ENCODE results near the gene ABCG1. TPM values are rescaled to one million over a fixed set of nuclear protein-coding genes. Genes with fewer than 3 reads are reported as not detected.

ABCG1 gene
- total RNA-seq, 1 experiment from 2014 or later: 5.6 TPM

- DNase-seq: no peak
- H3K27me3 ChIP-seq (ENCODE audit: insufficient read depth, low read depth): no peaks in the 10 kb centered on the region
- ChIA-PET POLR2A (ENCODE audit: unreplicated experiment) (no interaction called here), CTCF (no interaction called here)
- H3K9me2 ChIP-seq (ENCODE audit: insufficient read depth): no peaks in the 10 kb centered on the region
- H3K27ac ChIP-seq: no peak overlapping the region
- H3K79me2 ChIP-seq (ENCODE audit: low read depth): 0 out of 2 replicates have a peak, but pooled peaks cover under 1% of the 10 kb centered on the region
- intact Hi-C loops (cut with micrococcal nuclease; ENCODE audit: unreplicated experiment): no loop called here
- no peak overlapping the region for H3K4me3 ChIP-seq
- H3F3A ChIP-seq (ENCODE audit: insufficient read depth, low read depth): peaks cover 11% of the 10 kb centered on the region
- H3K4me2 ChIP-seq: no peak overlapping the region
- TF ChIP-seq EZH2 (IDR thresholded peaks at IDR 0.05; ENCODE audit: low read depth): no peak
- no peak for TF ChIP-seq CTCF (conservative IDR thresholded peaks at IDR 0.05)
- no peaks in the 10 kb centered on the region for H3K36me3 ChIP-seq (ENCODE audit: low read depth)
- BruUV-seq (replicated peaks): no TSS peak
- H3K4me1 ChIP-seq (replicated peaks; ENCODE audit: insufficient read depth): peaks cover 23% of the 10 kb centered on the region
- no peaks in the 10 kb centered on the region; the same call in 1 of the 2 replicates for H3K9me3 ChIP-seq (ENCODE audit: insufficient read depth, low read depth)
- no peak overlapping the region for H2AFZ ChIP-seq
- H4K20me1 ChIP-seq (ENCODE audit: insufficient read depth): no peaks in the 10 kb centered on the region
Measured at GRCh38 chr21:42226626-42227025, 7.7 kb downstream of the ABCG1 start.

DNA sequence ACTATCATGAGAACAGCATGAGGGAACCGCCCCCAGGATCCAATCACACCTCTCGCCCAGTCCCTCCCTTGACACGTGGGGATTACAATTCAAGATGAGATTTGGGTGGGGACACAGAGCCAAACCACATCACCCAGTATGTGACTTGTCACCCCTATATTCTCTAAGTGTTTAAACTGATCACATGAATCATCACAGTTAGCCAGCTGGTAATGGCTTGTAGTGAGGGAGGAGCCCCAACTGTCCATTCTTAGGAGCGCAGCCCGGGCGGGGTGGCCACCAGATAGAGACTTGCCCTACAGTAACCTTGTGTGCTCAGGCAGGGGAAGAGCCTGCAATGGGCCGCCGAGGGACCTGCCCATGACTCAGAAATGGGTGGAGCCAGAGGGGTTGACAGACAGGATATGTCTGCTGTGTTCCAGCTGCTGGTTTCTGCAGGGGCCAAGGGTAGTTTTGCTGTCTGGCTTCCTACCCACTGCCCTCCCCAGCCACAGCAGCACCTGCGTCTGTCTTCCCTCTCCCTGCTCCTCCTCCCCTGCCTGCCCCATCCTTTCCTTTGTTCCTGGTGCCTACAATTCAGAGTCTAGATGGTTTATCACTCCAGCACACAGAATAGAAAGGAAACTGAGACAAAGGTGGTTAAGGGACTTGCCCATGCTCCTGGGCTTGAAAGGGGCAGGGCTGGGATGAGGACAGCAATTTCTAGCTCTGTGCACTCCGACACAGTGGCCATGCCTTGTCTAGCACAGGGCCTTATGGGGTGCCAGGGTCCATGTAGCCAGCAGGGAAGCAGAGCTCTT is 9.2 kb downstream of the ABCG1 start:
- Histone ChIP-seq H3K9me2 (ENCODE audit: insufficient read depth) (no peaks in the 10 kb centered on the region), H3K79me2 (ENCODE audit: low read depth) (no peaks in the 10 kb centered on the region), H3K4me1 (replicated peaks; ENCODE audit: insufficient read depth) (peaks cover 26% of the 10 kb centered on the region), H3K36me3 (ENCODE audit: low read depth) (no peaks in the 10 kb centered on the region), H3K4me3 (peak overlapping the region; percentile 25; the same call in 1 of the 2 replicates), H3K27ac (peak overlapping the region; percentile 69), H3K4me2 (peak overlapping the region; percentile 69), H3F3A (ENCODE audit: insufficient read depth, low read depth) (peaks cover 11% of the 10 kb centered on the region), H2AFZ (no peak overlapping the region), H3K9me3 (ENCODE audit: insufficient read depth, low read depth) (no peaks in the 10 kb centered on the region; the same call in 1 of the 2 replicates), H4K20me1 (ENCODE audit: insufficient read depth) (no peaks in the 10 kb centered on the region), H3K27me3 (ENCODE audit: insufficient read depth, low read depth) (no peaks in the 10 kb centered on the region)
- CTCF ChIA-PET: interaction anchor here (0.6 kb wide), 1 partner anchor 1036 kb away, joined by 3 read pairs; no protein-coding TSS in a partner anchor
- POLR2A ChIA-PET (ENCODE audit: unreplicated experiment): no interaction called here
- TF ChIP-seq EZH2 (IDR thresholded peaks at IDR 0.05; ENCODE audit: low read depth) (no peak), CTCF (conservative IDR thresholded peaks at IDR 0.05) (no peak)
- no TSS peak for BruUV-seq (replicated peaks)
- intact Hi-C loops (cut with micrococcal nuclease; ENCODE audit: unreplicated experiment): no loop called here
- DNase-seq: peak; percentile 83 to 93

DNA sequence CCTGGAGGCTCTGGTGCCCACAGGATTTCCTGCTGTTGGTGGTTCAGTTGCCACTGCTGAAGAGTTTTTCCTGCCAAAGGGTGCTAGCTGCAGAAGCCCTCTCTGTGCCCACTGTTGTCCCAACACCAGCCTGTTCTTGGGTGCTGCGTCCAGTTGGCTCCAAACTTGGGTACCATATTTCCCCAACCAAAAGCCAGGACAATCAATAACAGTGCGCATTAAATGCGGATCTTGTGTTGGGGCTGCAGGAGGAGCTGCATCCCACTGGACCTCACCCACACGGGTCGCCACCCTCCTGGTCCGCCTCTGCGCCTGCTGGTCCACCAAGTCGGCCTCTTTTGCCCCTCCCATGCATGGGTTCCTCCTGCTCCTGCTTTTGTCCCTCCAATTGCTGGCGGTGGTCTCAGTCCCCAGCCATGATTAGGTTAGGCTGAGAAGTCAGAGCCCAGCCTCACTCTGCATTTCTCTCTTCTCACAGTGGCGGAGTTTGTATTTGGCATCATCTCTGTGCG is 9.8 kb downstream of the ABCG1 start:
- Histone ChIP-seq H3K36me3 (ENCODE audit: low read depth) (no peaks in the 10 kb centered on the region), H3F3A (ENCODE audit: insufficient read depth, low read depth) (peaks cover 14% of the 10 kb centered on the region), H3K4me2 (peak overlapping the region; percentile 69), H3K4me1 (replicated peaks; ENCODE audit: insufficient read depth) (peaks cover 28% of the 10 kb centered on the region), H3K27ac (peak overlapping the region; percentile 33; the same call in 1 of the 2 replicates), H3K79me2 (ENCODE audit: low read depth) (no peaks in the 10 kb centered on the region), H3K4me3 (peak overlapping the region; percentile 25; the same call in 1 of the 2 replicates), H3K9me2 (ENCODE audit: insufficient read depth) (no peaks in the 10 kb centered on the region), H4K20me1 (ENCODE audit: insufficient read depth) (no peaks in the 10 kb centered on the region), H2AFZ (no peak overlapping the region), H3K27me3 (ENCODE audit: insufficient read depth, low read depth) (no peaks in the 10 kb centered on the region), H3K9me3 (ENCODE audit: insufficient read depth, low read depth) (no peaks in the 10 kb centered on the region; the same call in 1 of the 2 replicates)
- CTCF ChIA-PET: interaction anchor here (0.6 kb wide), 1 partner anchor 1035 kb away, joined by 3 read pairs; no protein-coding TSS in a partner anchor
- POLR2A ChIA-PET (ENCODE audit: unreplicated experiment): no interaction called here
- BruUV-seq (replicated peaks): no TSS peak
- no peak for TF ChIP-seq CTCF (conservative IDR thresholded peaks at IDR 0.05)
- no peak for TF ChIP-seq EZH2 (IDR thresholded peaks at IDR 0.05; ENCODE audit: low read depth)
- intact Hi-C loops (cut with micrococcal nuclease; ENCODE audit: unreplicated experiment): no loop called here
- no peak for DNase-seq
